Hepatocyte (in vitro differentiated cells): Measurements from ENCODE around the gene ALPK1. TPM values are rescaled to one million over a fixed set of nuclear protein-coding genes. Genes with fewer than 3 reads are reported as not detected.

Experiments
- DNase-seq: peaks from one replicate; pipeline ENCODE4 v3.0.0-alpha.2; 2016; ENCODE audit warnings: low spot score
- H2AFZ ChIP-seq: fragments of 200-600 bp; sonication (generic); 2 replicates; pipeline ENCODE4 v1.6.0; 2016; ENCODE audit warnings: antibody characterized with exemption, mild to moderate bottlenecking
- H3K27ac ChIP-seq: fragments of 200-600 bp; sonication (generic); 2 replicates; pipeline ENCODE4 v1.5.1; 2016; ENCODE audit warnings: mild to moderate bottlenecking
- H3K27me3 ChIP-seq: fragments of 200-600 bp; sonication (generic); 2 replicates; pipeline ENCODE4 v1.6.1; 2016
- H3K36me3 ChIP-seq: fragments of 200-600 bp; sonication (generic); replicated peaks from 2 replicates; pipeline ENCODE4 v1.5.1; 2016; ENCODE audit warnings: low read depth; ENCODE audit not compliant: insufficient read depth
- H3K4me1 ChIP-seq: fragments of 200-600 bp; sonication (generic); 2 replicates; pipeline ENCODE4 v1.5.1; 2016; ENCODE audit warnings: mild to moderate bottlenecking, moderate library complexity; ENCODE audit not compliant: insufficient read depth
- H3K4me2 ChIP-seq: fragments of 200-600 bp; sonication (generic); 2 replicates; pipeline ENCODE4 v1.6.0; 2016
- H3K4me3 ChIP-seq: fragments of 200-600 bp; sonication (generic); 2 replicates; pipeline ENCODE4 v1.5.1; 2016; ENCODE audit warnings: mild to moderate bottlenecking
- H3K79me2 ChIP-seq: fragments of 200-600 bp; sonication (generic); 2 replicates; pipeline ENCODE4 v1.6.0; 2017; ENCODE audit warnings: mild to moderate bottlenecking
- H3K9me2 ChIP-seq: fragments of 200-600 bp; sonication (generic); replicated peaks from 2 replicates; pipeline ENCODE4 v1.6.0; 2017; ENCODE audit warnings: mild to moderate bottlenecking; ENCODE audit not compliant: insufficient read depth
- H3K9me3 ChIP-seq: fragments of 200-600 bp; sonication (generic); 2 replicates; pipeline ENCODE4 v1.5.1; 2016; ENCODE audit warnings: low read depth, mild to moderate bottlenecking
- H4K20me1 ChIP-seq: fragments of 200-600 bp; sonication (generic); 2 replicates; pipeline ENCODE4 v1.6.0; 2016; ENCODE audit warnings: mild to moderate bottlenecking; ENCODE audit not compliant: insufficient read depth, poor library complexity, severe bottlenecking
- EZH2 ChIP-seq: fragments of 200-600 bp; sonication (generic); IDR thresholded peaks from 2 replicates; pipeline ENCODE4 v1.6.1; 2016; ENCODE audit warnings: antibody characterized with exemption, mild to moderate bottlenecking, borderline replicate concordance
- EZH2phosphoT487 ChIP-seq: fragments of 200-600 bp; sonication (generic); IDR thresholded peaks from one replicate; pipeline ENCODE4 v1.6.1; 2018; ENCODE audit warnings: antibody characterized with exemption, mild to moderate bottlenecking, low read depth, moderate library complexity; ENCODE audit not compliant: unreplicated experiment, severe bottlenecking
- WGBS: methylation state at CpG from one replicate; pipeline ENCODE4 v1.1.6; 2016; ENCODE audit warnings: low lambda C conversion rate; ENCODE audit errors: missing lambda C conversion rate; 5-methylcytosine and 5-hydroxymethylcytosine counted together
- polyA plus RNA-seq: library from polyadenylated mRNA; unstranded; fragments of >200 nt; fragmentation: Nextera tagmentation; extraction: Ambion mirVana; gene quantifications from 2 replicates; pipeline ENCODE4 v1.2.1, GENCODE V29; 2016
- total RNA-seq: library from RNA; depleted of rRNA; stranded (reverse); fragments of >200 nt; gene quantifications from 2 replicates; pipeline ENCODE4 v1.2.3, GENCODE V29; 2014
- TF ChIP-seq, protein P1 (sequence below): fragments of 200-600 bp; sonication (generic); IDR thresholded peaks from 2 replicates; pipeline ENCODE4 v1.5.1; 2016; ENCODE audit warnings: antibody characterized with exemption, mild to moderate bottlenecking; ENCODE audit not compliant: poor library complexity

The ALPK1 gene
- total and polyA plus RNA-seq, 2 experiments from 2014 or later: 7.1 to 16.6 TPM

DNA sequence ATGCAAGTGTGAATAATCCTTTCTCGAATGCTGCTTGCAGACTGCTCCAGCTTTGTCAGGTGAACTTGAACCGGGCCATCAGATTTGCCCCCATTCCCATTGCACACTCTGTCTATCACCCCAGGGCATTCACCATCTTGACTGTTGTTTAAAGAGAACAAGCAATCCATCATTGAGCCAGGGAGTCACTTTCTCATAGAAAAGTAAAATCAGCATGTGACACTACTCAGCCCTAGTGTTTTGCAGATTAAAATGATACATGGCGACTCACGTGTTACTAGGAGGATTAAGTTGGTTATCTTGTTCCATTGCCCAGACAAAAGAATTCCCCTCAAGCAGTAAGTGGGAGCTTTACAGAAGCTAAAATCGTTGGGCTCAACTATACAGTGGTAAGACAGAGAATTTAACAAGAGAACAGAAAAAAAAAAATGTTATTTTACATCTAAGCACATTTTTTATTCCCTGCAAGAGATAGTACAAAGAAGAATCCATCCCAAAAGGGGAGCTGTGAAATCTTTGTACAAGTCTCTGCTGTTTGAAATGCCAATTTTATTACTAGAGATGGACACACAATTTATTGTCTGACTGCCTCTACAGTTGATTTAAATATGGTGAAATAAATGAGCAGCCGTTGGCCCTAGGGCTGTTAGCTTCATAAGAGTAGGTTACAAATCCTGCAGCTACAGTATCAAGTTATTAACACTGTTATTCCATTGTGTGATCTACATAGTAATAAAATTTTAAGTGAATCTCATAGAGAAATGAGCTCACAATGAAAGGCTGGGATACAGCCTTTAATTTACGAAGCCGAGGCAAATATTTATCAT is 151.3 kb downstream of the ALPK1 start:
- no peaks in the 10 kb centered on the region for H3K4me1 ChIP-seq
- no peak overlapping the region for H3K4me2 ChIP-seq
- no peaks in the 10 kb centered on the region for H3K36me3 ChIP-seq
- no peaks in the 10 kb centered on the region for H3K9me3 ChIP-seq
- WGBS: 60% methylated on average over 8 of the region's 8 CpGs
- no peaks in the 10 kb centered on the region for H3K79me2 ChIP-seq
- no peak for TF ChIP-seq EZH2
- no peak for TF ChIP-seq EZH2phosphoT487
- TF ChIP-seq, protein P1, sequence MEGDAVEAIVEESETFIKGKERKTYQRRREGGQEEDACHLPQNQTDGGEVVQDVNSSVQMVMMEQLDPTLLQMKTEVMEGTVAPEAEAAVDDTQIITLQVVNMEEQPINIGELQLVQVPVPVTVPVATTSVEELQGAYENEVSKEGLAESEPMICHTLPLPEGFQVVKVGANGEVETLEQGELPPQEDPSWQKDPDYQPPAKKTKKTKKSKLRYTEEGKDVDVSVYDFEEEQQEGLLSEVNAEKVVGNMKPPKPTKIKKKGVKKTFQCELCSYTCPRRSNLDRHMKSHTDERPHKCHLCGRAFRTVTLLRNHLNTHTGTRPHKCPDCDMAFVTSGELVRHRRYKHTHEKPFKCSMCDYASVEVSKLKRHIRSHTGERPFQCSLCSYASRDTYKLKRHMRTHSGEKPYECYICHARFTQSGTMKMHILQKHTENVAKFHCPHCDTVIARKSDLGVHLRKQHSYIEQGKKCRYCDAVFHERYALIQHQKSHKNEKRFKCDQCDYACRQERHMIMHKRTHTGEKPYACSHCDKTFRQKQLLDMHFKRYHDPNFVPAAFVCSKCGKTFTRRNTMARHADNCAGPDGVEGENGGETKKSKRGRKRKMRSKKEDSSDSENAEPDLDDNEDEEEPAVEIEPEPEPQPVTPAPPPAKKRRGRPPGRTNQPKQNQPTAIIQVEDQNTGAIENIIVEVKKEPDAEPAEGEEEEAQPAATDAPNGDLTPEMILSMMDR: no peak
- no peak overlapping the region for H2AFZ ChIP-seq
- no peaks in the 10 kb centered on the region for H4K20me1 ChIP-seq
- H3K27ac ChIP-seq: no peak overlapping the region
- no peaks in the 10 kb centered on the region for H3K9me2 ChIP-seq
- no peaks in the 10 kb centered on the region for H3K27me3 ChIP-seq
- no peak for DNase-seq
- H3K4me3 ChIP-seq: no peak overlapping the region

DNA sequence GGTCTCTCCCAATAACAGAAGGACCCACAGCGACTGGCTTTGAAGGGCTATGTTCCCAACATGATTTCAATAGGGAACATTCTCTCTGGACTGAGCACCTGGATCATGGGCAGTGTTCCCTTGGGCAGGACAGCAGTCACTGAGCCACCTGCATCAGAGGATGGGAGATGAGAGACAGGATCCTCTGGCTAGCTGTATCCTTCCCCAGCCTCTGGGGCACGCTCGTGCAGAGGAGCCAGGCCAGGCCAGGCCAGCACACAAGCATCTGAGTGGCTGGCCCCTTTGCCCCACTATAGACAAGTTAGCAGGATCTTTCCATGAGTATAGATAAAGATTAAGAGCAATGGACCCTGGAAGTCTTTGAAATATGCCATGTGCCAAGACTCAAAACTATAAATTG is 152.5 kb downstream of the ALPK1 start:
- Histone ChIP-seq H3K4me1 (no peaks in the 10 kb centered on the region), H4K20me1 (no peaks in the 10 kb centered on the region), H3K9me3 (no peaks in the 10 kb centered on the region), H2AFZ (no peak overlapping the region), H3K79me2 (no peaks in the 10 kb centered on the region), H3K27me3 (no peaks in the 10 kb centered on the region), H3K4me2 (no peak overlapping the region), H3K36me3 (no peaks in the 10 kb centered on the region), H3K27ac (no peak overlapping the region), H3K9me2 (no peaks in the 10 kb centered on the region), H3K4me3 (no peak overlapping the region)
- TF ChIP-seq EZH2phosphoT487 (no peak), EZH2 (no peak)
- TF ChIP-seq, protein P1: no peak
- no peak for DNase-seq
- 86% methylated on average over 3 of the region's 3 CpGs for WGBS

DNA sequence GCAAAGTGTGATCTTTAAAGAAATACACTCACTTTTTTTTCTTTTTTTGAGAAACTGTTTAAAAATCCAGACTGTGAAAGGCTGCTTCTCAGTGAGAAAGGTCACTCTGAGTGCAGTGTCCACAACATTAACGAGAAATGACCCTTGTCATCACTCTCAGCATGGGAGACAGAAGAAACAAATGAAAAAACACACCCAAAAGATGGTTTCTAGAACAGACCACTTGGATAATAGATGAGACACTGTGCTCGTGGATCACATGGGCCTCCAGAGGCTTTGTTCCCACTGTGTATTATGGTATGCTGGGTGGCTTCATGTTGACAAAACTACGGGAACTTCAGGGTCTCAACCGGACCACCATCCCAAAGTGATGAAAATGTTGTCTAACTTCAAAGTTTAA is 153.9 kb downstream of the ALPK1 start:
- Histone ChIP-seq H3K27ac (no peak overlapping the region), H3K9me2 (no peaks in the 10 kb centered on the region), H3K36me3 (no peaks in the 10 kb centered on the region), H3K9me3 (no peaks in the 10 kb centered on the region), H2AFZ (no peak overlapping the region), H4K20me1 (no peaks in the 10 kb centered on the region), H3K27me3 (no peaks in the 10 kb centered on the region), H3K79me2 (no peaks in the 10 kb centered on the region), H3K4me2 (no peak overlapping the region), H3K4me3 (no peak overlapping the region), H3K4me1 (no peaks in the 10 kb centered on the region)
- TF ChIP-seq EZH2: no peak
- TF ChIP-seq, protein P1: no peak
- no peak for TF ChIP-seq EZH2phosphoT487
- DNase-seq: no peak
- 89% methylated on average over 4 of the region's 4 CpGs for WGBS
